Smooth muscle cell of the umbilical artery (primary cell): ENCODE data around the gene PAPSS2. TPM values are rescaled to one million over a fixed set of nuclear protein-coding genes. Genes with fewer than 3 reads are reported as not detected.

ENCODE experiments used
- total RNA-seq: library from RNA; depleted of rRNA; stranded (reverse); fragments of >200 nt; gene quantifications from 2 replicates; pipeline ENCODE4 v1.2.3, GENCODE V29; 2014

Gene PAPSS2
- 149 and 233 TPM in 2 replicates for total RNA-seq

GRCh38 chr10:87659571-87660483 is at the start of gene PAPSS2:
Gene PAPSS2, plus strand, starts transcription at chr10:87659878. Its CDS starts 104 bp downstream, at chr10:87659982.

Other genes with a start within 250 kb of the PAPSS2 start
- gene MINPP1, start 155.0 kb upstream of the PAPSS2 start, total RNA-seq: 52.7 and 52.9 TPM in 2 replicates
- 47.8 and 50.7 TPM in 2 replicates for gene ATAD1, start 158.3 kb downstream of the PAPSS2 start, total RNA-seq
- gene KLLN, start 203.7 kb downstream of the PAPSS2 start, total RNA-seq: 0.42 and 0.59 TPM in 2 replicates
- 101 and 106 TPM in 2 replicates for gene PTEN, start 203.7 kb downstream of the PAPSS2 start, total RNA-seq